HCT116 (cell line): ENCODE measurements around the gene SLC2A9.

Experiments
- CEBPB ChIP-seq: IDR thresholded peaks from 2 replicates; pipeline ENCODE4 v1.6.1; 2012; ENCODE audit warnings: low read depth
- ELF1 ChIP-seq: IDR thresholded peaks from 2 replicates; pipeline ENCODE4 v1.6.1; 2012; ENCODE audit warnings: low read depth, borderline replicate concordance
- EZH2 ChIP-seq: fragments of 200-600 bp; sonication (generic); IDR thresholded peaks from 2 replicates; pipeline ENCODE4 v1.6.1; 2017; ENCODE audit warnings: antibody characterized with exemption, mixed run types
- JUND ChIP-seq: IDR thresholded peaks from 2 replicates; pipeline ENCODE4 v1.6.1; 2012
- POLR2A ChIP-seq: IDR thresholded peaks from 2 replicates; pipeline ENCODE4 v1.7.0; 2011; ENCODE audit warnings: borderline replicate concordance; ENCODE audit not compliant: insufficient read depth, insufficient read length; ENCODE audit errors: extremely low read depth
- POLR2AphosphoS5 ChIP-seq: IDR thresholded peaks from 2 replicates; pipeline ENCODE4 v1.6.1; 2011; ENCODE audit warnings: mild to moderate bottlenecking, low read depth, low read length, moderate library complexity
- SRF ChIP-seq: IDR thresholded peaks from 2 replicates; pipeline ENCODE4 v1.6.1; 2012; ENCODE audit warnings: low read depth
- YY1 ChIP-seq: IDR thresholded peaks from 2 replicates; pipeline ENCODE4 v1.6.1; 2011; ENCODE audit warnings: low read length, low read depth, moderate library complexity, mild to moderate bottlenecking; ENCODE audit not compliant: insufficient replicate concordance; ENCODE audit errors: extremely low read depth
- TF ChIP-seq, protein P1 (sequence below), 3 experiments: fragments of 200-600 bp in 1 of 3; sonication (generic) in 1 of 3; IDR thresholded peaks in 2 of 3; conservative IDR thresholded peaks in 1 of 3; 2 replicates each; pipeline ENCODE4 v1.5.1; 2012 to 2017; ENCODE audit warnings: low read depth in 2 of 3, low read length in 2 of 3, antibody characterized with exemption in 1 of 3, borderline replicate concordance in 1 of 3, control low read depth in 1 of 3, mild to moderate bottlenecking in 1 of 3, mixed read lengths in 1 of 3, mixed run types in 1 of 3, moderate library complexity in 1 of 3; ENCODE audit not compliant: insufficient read depth in 1 of 3
- TF ChIP-seq, protein P2 (sequence below): IDR thresholded peaks from 2 replicates; pipeline ENCODE4 v1.6.1; 2012
- TF ChIP-seq, protein P3 (sequence below): IDR thresholded peaks from 2 replicates; pipeline ENCODE4 v1.6.1; 2012; ENCODE audit warnings: low read depth

DNA sequence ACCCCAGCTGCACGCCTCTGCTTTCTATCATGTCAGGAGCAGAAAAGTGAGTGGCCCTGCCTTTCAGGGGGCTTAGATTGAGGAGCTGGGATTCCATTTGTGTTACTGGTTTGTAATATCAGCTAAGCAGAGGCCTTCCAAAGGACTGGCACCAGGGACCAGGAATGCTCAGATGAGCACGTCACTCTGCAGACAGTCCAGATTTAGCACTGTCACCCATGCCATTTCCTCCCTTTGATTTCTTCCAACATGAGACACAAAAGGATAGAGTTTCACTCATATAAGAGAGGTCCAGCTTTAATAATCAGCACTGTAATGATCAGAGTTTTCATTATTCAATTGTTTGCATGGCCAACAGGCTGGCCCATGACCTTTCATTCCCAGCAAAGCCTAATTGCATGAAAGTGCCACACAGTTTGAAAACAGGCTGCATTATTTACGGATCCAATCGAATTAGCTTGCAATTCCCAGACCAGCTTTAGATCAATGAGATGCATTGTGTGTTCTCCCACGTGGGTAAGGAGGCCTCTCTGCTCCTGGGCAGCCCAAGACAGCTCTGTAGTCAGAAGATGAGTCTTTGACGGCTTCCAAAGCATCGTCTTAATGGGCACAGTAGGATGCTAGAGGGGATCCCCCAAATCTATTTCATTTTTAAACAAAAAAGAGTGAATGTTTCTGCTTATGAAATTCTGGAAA lies 9.8 kb upstream of the SLC2A9 start:
- no peak for TF ChIP-seq POLR2A
- no peak for TF ChIP-seq YY1
- TF ChIP-seq, protein P1, sequence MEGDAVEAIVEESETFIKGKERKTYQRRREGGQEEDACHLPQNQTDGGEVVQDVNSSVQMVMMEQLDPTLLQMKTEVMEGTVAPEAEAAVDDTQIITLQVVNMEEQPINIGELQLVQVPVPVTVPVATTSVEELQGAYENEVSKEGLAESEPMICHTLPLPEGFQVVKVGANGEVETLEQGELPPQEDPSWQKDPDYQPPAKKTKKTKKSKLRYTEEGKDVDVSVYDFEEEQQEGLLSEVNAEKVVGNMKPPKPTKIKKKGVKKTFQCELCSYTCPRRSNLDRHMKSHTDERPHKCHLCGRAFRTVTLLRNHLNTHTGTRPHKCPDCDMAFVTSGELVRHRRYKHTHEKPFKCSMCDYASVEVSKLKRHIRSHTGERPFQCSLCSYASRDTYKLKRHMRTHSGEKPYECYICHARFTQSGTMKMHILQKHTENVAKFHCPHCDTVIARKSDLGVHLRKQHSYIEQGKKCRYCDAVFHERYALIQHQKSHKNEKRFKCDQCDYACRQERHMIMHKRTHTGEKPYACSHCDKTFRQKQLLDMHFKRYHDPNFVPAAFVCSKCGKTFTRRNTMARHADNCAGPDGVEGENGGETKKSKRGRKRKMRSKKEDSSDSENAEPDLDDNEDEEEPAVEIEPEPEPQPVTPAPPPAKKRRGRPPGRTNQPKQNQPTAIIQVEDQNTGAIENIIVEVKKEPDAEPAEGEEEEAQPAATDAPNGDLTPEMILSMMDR (IDR thresholded peaks at IDR 0.05 in 2 of 3, conservative IDR thresholded peaks at IDR 0.05 in 1 of 3; ENCODE audit: borderline replicate concordance in 1 of 3, insufficient read depth in 1 of 3, low read depth in 2 of 3, low read length in 2 of 3), result no peak
- no peak for TF ChIP-seq SRF
- TF ChIP-seq CEBPB, result no peak
- TF ChIP-seq POLR2AphosphoS5, result no peak
- TF ChIP-seq, protein P2, sequence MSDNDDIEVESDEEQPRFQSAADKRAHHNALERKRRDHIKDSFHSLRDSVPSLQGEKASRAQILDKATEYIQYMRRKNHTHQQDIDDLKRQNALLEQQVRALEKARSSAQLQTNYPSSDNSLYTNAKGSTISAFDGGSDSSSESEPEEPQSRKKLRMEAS, result no peak
- TF ChIP-seq JUND, result no peak
- TF ChIP-seq ELF1, result no peak
- no peak for TF ChIP-seq EZH2
- TF ChIP-seq, protein P3, sequence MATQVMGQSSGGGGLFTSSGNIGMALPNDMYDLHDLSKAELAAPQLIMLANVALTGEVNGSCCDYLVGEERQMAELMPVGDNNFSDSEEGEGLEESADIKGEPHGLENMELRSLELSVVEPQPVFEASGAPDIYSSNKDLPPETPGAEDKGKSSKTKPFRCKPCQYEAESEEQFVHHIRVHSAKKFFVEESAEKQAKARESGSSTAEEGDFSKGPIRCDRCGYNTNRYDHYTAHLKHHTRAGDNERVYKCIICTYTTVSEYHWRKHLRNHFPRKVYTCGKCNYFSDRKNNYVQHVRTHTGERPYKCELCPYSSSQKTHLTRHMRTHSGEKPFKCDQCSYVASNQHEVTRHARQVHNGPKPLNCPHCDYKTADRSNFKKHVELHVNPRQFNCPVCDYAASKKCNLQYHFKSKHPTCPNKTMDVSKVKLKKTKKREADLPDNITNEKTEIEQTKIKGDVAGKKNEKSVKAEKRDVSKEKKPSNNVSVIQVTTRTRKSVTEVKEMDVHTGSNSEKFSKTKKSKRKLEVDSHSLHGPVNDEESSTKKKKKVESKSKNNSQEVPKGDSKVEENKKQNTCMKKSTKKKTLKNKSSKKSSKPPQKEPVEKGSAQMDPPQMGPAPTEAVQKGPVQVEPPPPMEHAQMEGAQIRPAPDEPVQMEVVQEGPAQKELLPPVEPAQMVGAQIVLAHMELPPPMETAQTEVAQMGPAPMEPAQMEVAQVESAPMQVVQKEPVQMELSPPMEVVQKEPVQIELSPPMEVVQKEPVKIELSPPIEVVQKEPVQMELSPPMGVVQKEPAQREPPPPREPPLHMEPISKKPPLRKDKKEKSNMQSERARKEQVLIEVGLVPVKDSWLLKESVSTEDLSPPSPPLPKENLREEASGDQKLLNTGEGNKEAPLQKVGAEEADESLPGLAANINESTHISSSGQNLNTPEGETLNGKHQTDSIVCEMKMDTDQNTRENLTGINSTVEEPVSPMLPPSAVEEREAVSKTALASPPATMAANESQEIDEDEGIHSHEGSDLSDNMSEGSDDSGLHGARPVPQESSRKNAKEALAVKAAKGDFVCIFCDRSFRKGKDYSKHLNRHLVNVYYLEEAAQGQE, result no peak
